ENCODE data around the gene AFF3.

- TF ChIP-seq CTCF (IDR thresholded peaks at IDR 0.05), result no peak
- TF ChIP-seq POLR2A (IDR thresholded peaks at IDR 0.05), result no peak
- no peak for TF ChIP-seq EP300 (IDR thresholded peaks at IDR 0.05; ENCODE audit: low read depth)
- TF ChIP-seq POLR2AphosphoS5 (IDR thresholded peaks at IDR 0.05), result no peak
These were observed 633.0 kb downstream of the AFF3 start for GRCh38 chr2:99509387-99509786.
